ENCODE measurements around the gene PTER. TPM values are rescaled to one million over a fixed set of nuclear protein-coding genes. Genes with fewer than 3 reads are reported as not detected.

PTER gene
- total RNA-seq, 2 donors from 2014 or later, result 8.3 to 9.0 TPM

GRCh38 chr10:16527452-16527851 is 90.6 kb downstream of the PTER start:
- Mint-ChIP-seq H3K27me3 (ENCODE audit: insufficient read depth) (peaks cover 41% of the 10 kb centered on the region), H3K27ac (no peak overlapping the region), H3K4me1 (peaks cover 10% of the 10 kb centered on the region), H3K9me3 (no peaks in the 10 kb centered on the region), H3K4me3 (no peak overlapping the region), H3K36me3 (ENCODE audit: low read depth) (no peaks in the 10 kb centered on the region)
- H3K27ac ChIP-seq (ENCODE audit: low read depth, low read length), result no peak overlapping the region
- WGBS, 2 experiments (ENCODE audit: insufficient coverage in 1 of 2, insufficient read length in 1 of 2), result 34% methylated on average over 3 of the region's 4 CpGs; no CpG with 5 or more reads in 1 of the 2 experiments
- H3K36me3 ChIP-seq (ENCODE audit: control insufficient read depth, insufficient read depth, low read length), result no peaks in the 10 kb centered on the region
- TF ChIP-seq CTCF (conservative IDR thresholded peaks at IDR 0.05), result no peak
- no peaks in the 10 kb centered on the region for H3K9me3 ChIP-seq (ENCODE audit: control insufficient read depth, low read length)
- DNase-seq, result no peak
- H3K9ac ChIP-seq (ENCODE audit: extremely low read depth, low read length, poor library complexity, severe bottlenecking), result no peak overlapping the region
- H3K4me1 ChIP-seq (ENCODE audit: control insufficient read depth, insufficient read depth, low read length), result no peaks in the 10 kb centered on the region
- no peak overlapping the region for H3K4me3 ChIP-seq (ENCODE audit: low read length)
- peaks cover 54% of the 10 kb centered on the region for H3K27me3 ChIP-seq (ENCODE audit: control insufficient read depth, insufficient read depth, low read length, poor library complexity, severe bottlenecking)

DNA sequence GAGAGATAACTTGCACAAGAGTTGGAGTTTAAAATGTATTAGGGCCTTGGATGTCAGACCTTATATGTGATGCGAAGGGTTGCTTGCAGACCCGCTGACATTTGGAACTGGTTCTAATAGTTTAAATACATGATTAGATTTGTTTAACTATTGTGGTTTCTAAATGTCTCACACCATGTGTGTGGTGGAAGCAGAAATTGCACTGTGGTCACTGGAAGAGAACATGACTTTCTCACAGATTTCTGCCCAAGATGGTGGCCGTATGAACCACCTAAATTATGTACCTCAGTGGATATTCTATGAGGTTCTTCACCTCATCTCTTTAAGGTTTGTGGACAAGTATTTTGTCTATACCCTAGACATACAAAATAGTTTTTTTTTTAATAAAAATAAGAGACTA is 93.0 kb downstream of the PTER start:
- Histone ChIP-seq H3K27ac (ENCODE audit: low read depth, low read length) (no peak overlapping the region), H3K36me3 (ENCODE audit: control insufficient read depth, insufficient read depth, low read length) (no peaks in the 10 kb centered on the region), H3K4me3 (ENCODE audit: low read length) (no peak overlapping the region), H3K9me3 (ENCODE audit: control insufficient read depth, low read length) (no peaks in the 10 kb centered on the region), H3K27me3 (ENCODE audit: control insufficient read depth, insufficient read depth, low read length, poor library complexity, severe bottlenecking) (peaks cover 30% of the 10 kb centered on the region), H3K4me1 (ENCODE audit: control insufficient read depth, insufficient read depth, low read length) (no peaks in the 10 kb centered on the region), H3K9ac (ENCODE audit: extremely low read depth, low read length, poor library complexity, severe bottlenecking) (no peak overlapping the region)
- Mint-ChIP-seq H3K27me3 (ENCODE audit: insufficient read depth) (peaks cover 17% of the 10 kb centered on the region), H3K27ac (no peak overlapping the region), H3K4me3 (no peak overlapping the region), H3K36me3 (ENCODE audit: low read depth) (no peaks in the 10 kb centered on the region), H3K9me3 (no peaks in the 10 kb centered on the region), H3K4me1 (peaks cover 10% of the 10 kb centered on the region)
- no peak for TF ChIP-seq CTCF (conservative IDR thresholded peaks at IDR 0.05)
- 94 to 96% methylated on average over 2 to 3 of the region's 3 CpGs for WGBS, 2 experiments (ENCODE audit: insufficient coverage in 1 of 2, insufficient read length in 1 of 2)
- DNase-seq, result no peak

GRCh38 chr10:16536155-16536554 is 99.3 kb downstream of the PTER start:
- no peak overlapping the region for H3K9ac ChIP-seq (ENCODE audit: extremely low read depth, low read length, poor library complexity, severe bottlenecking)
- H3K4me3 Mint-ChIP-seq, result no peak overlapping the region
- no peaks in the 10 kb centered on the region for H3K36me3 ChIP-seq (ENCODE audit: control insufficient read depth, insufficient read depth, low read length)
- no peaks in the 10 kb centered on the region for H3K9me3 ChIP-seq (ENCODE audit: control insufficient read depth, low read length)
- no peak for DNase-seq
- 93 to 98% methylated on average over 5 of the region's 5 CpGs for WGBS, 2 experiments (ENCODE audit: insufficient coverage in 1 of 2, insufficient read length in 1 of 2)
- peaks cover 11% of the 10 kb centered on the region for H3K27me3 ChIP-seq (ENCODE audit: control insufficient read depth, insufficient read depth, low read length, poor library complexity, severe bottlenecking)
- H3K27ac ChIP-seq (ENCODE audit: low read depth, low read length), result no peak overlapping the region
- peaks cover 10% of the 10 kb centered on the region for H3K27me3 Mint-ChIP-seq (ENCODE audit: insufficient read depth)
- no peaks in the 10 kb centered on the region for H3K36me3 Mint-ChIP-seq (ENCODE audit: low read depth)
- no peaks in the 10 kb centered on the region for H3K4me1 ChIP-seq (ENCODE audit: control insufficient read depth, insufficient read depth, low read length)
- no peaks in the 10 kb centered on the region for H3K9me3 Mint-ChIP-seq
- no peak overlapping the region for H3K27ac Mint-ChIP-seq
- TF ChIP-seq CTCF (conservative IDR thresholded peaks at IDR 0.05), result no peak
- no peak overlapping the region for H3K4me3 ChIP-seq (ENCODE audit: low read length)
- no peaks in the 10 kb centered on the region for H3K4me1 Mint-ChIP-seq
